GM23338 (cell line): ENCODE measurements around the gene RAD21L1. TPM values are rescaled to one million over a fixed set of nuclear protein-coding genes. Genes with fewer than 3 reads are reported as not detected.

Experiments used
- ATAC-seq: fragments of 200-7000 bp; cut with Tn5 transposase; 3 replicates; pipeline ENCODE4 v1.9.1; 2020
- DNase-seq: peaks from one replicate; pipeline ENCODE4 v3.0.0-alpha.2; 2015; ENCODE audit warnings: low spot score
- H2AFZ ChIP-seq: fragments of 200-600 bp; sonication (generic); 2 replicates; pipeline ENCODE4 v1.8.0; 2016; ENCODE audit warnings: antibody characterized with exemption, mild to moderate bottlenecking, moderate library complexity
- H3F3A ChIP-seq: fragments of 200-600 bp; sonication (generic); replicated peaks from 2 replicates; pipeline ENCODE4 v1.8.0; 2017; ENCODE audit warnings: antibody characterized with exemption, mixed run types, low read depth
- H3K27ac ChIP-seq: fragments of 200-600 bp; sonication (generic); 2 replicates; pipeline ENCODE4 v1.6.1; 2016; ENCODE audit warnings: low read depth
- H3K27me3 ChIP-seq: fragments of 200-600 bp; sonication (generic); 2 replicates; pipeline ENCODE4 v1.8.0; 2016; ENCODE audit warnings: mild to moderate bottlenecking, mixed run types, moderate library complexity; ENCODE audit not compliant: insufficient read depth
- H3K36me3 ChIP-seq: fragments of 200-600 bp; sonication (generic); 2 replicates; pipeline ENCODE4 v1.8.0; 2016; ENCODE audit warnings: mild to moderate bottlenecking; ENCODE audit not compliant: insufficient read depth
- H3K4me1 ChIP-seq: fragments of 200-600 bp; sonication (generic); 2 replicates; pipeline ENCODE4 v1.8.0; 2016; ENCODE audit warnings: mild to moderate bottlenecking, moderate library complexity; ENCODE audit not compliant: insufficient read depth
- H3K4me2 ChIP-seq: fragments of 200-600 bp; sonication (generic); 2 replicates; pipeline ENCODE4 v1.7.1; 2017; ENCODE audit warnings: mixed run types
- H3K4me3 ChIP-seq: fragments of 200-600 bp; sonication (generic); 2 replicates; pipeline ENCODE4 v1.6.1; 2016; ENCODE audit warnings: mixed run types
- H3K79me2 ChIP-seq: fragments of 200-600 bp; sonication (generic); replicated peaks from 2 replicates; pipeline ENCODE4 v1.8.0; 2017; ENCODE audit warnings: mild to moderate bottlenecking; ENCODE audit not compliant: insufficient read depth
- H3K9me2 ChIP-seq: fragments of 200-600 bp; sonication (generic); 2 replicates; pipeline ENCODE4 v1.8.0; 2017; ENCODE audit not compliant: insufficient read depth
- H4K20me1 ChIP-seq: fragments of 200-600 bp; sonication (generic); replicated peaks from 2 replicates; pipeline ENCODE4 v1.8.0; 2017; ENCODE audit warnings: mild to moderate bottlenecking; ENCODE audit not compliant: insufficient read depth
- H3K27ac Mint-ChIP-seq: 2 replicates; pipeline ENCODE4 v1.8.0; 2020; ENCODE audit warnings: inconsistent platforms, mild to moderate bottlenecking, moderate library complexity, mixed read lengths
- H3K27me3 Mint-ChIP-seq: 3 replicates; pipeline ENCODE4 v1.8.0; 2022; ENCODE audit warnings: low read depth, mild to moderate bottlenecking, moderate library complexity, mixed read lengths, inconsistent platforms; ENCODE audit not compliant: insufficient read depth, poor library complexity
- H3K36me3 Mint-ChIP-seq: 3 replicates; pipeline ENCODE4 v1.8.0; 2021; ENCODE audit warnings: low read depth, mild to moderate bottlenecking, inconsistent platforms, moderate library complexity, mixed read lengths
- H3K4me1 Mint-ChIP-seq: 3 replicates; pipeline ENCODE4 v1.8.0; 2020; ENCODE audit warnings: mild to moderate bottlenecking, inconsistent platforms, mixed read lengths
- H3K4me3 Mint-ChIP-seq: 3 replicates; pipeline ENCODE4 v1.8.0; 2021; ENCODE audit warnings: moderate library complexity, mild to moderate bottlenecking, inconsistent platforms, mixed read lengths
- H3K9me3 Mint-ChIP-seq: 3 replicates; pipeline ENCODE4 v1.8.0; 2020; ENCODE audit warnings: moderate library complexity, mild to moderate bottlenecking, inconsistent platforms, mixed read lengths
- CREB1 ChIP-seq: fragments of 250-450 bp; sonication (Bioruptor Pico); IDR thresholded peaks from 2 replicates; pipeline ENCODE4 v1.5.0; 2020; ENCODE audit warnings: low read depth, mild to moderate bottlenecking, moderate library complexity
- CTCF ChIP-seq, 2 experiments: fragments of 200-600 bp in 1 of 2; sonication (generic) in 1 of 2; conservative IDR thresholded peaks; 2 replicates each; pipeline versions ENCODE4 v1.5.1 to v1.6.1; 2016 to 2017; ENCODE audit warnings: antibody characterized with exemption in 2 of 2, low read depth in 2 of 2, mild to moderate bottlenecking in 2 of 2, moderate library complexity in 1 of 2
- ETS1 ChIP-seq: IDR thresholded peaks from 2 replicates; pipeline ENCODE4 v1.6.1; 2016; ENCODE audit warnings: antibody characterized with exemption
- EZH2 ChIP-seq: fragments of 200-600 bp; sonication (generic); IDR thresholded peaks from one replicate; pipeline ENCODE4 v1.8.0; 2017; ENCODE audit warnings: antibody characterized with exemption, mild to moderate bottlenecking, low read depth; ENCODE audit not compliant: unreplicated experiment
- EZH2phosphoT487 ChIP-seq: fragments of 200-600 bp; sonication (generic); IDR thresholded peaks from one replicate; pipeline ENCODE4 v1.8.1; 2018; ENCODE audit warnings: antibody characterized with exemption; ENCODE audit not compliant: unreplicated experiment
- JUNB ChIP-seq: IDR thresholded peaks from one replicate; pipeline ENCODE4 v1.6.1; 2016; ENCODE audit warnings: antibody characterized with exemption; ENCODE audit not compliant: unreplicated experiment
- NANOG ChIP-seq: IDR thresholded peaks from 2 replicates; pipeline ENCODE4 v1.6.1; 2016; ENCODE audit warnings: antibody characterized with exemption, borderline replicate concordance
- POLR2AphosphoS5 ChIP-seq: IDR thresholded peaks from 2 replicates; pipeline ENCODE4 v1.6.1; 2016; ENCODE audit warnings: antibody characterized with exemption, low read depth
- STAT1 ChIP-seq: IDR thresholded peaks from one replicate; pipeline ENCODE4 v1.6.1; 2016; ENCODE audit warnings: antibody characterized with exemption; ENCODE audit not compliant: unreplicated experiment
- ZNF114 ChIP-seq: fragments of 250-450 bp; sonication (Bioruptor Pico); IDR thresholded peaks from 2 replicates; pipeline ENCODE4 v1.5.0; 2020; ENCODE audit warnings: mild to moderate bottlenecking, moderate library complexity
- ZNF331 ChIP-seq: fragments of 250-450 bp; sonication (Bioruptor Pico); IDR thresholded peaks from 2 replicates; pipeline ENCODE4 v1.5.0; 2020; ENCODE audit warnings: low read depth, mild to moderate bottlenecking, moderate library complexity
- ZNF462 ChIP-seq: fragments of 250-450 bp; sonication (Bioruptor Pico); IDR thresholded peaks from 2 replicates; pipeline ENCODE4 v1.5.0; 2020; ENCODE audit warnings: mild to moderate bottlenecking, moderate library complexity
- polyA plus RNA-seq: library from polyadenylated mRNA; unstranded; fragments of >200 nt; fragmentation: Nextera tagmentation; extraction: Ambion mirVana; gene quantifications from 2 replicates; pipeline ENCODE4 v1.2.1, GENCODE V29; 2016
- total RNA-seq: library from RNA; depleted of rRNA; stranded (reverse); fragments of >200 nt; shearing (Covaris generic); gene quantifications from 2 replicates; pipeline ENCODE4 v1.2.3, GENCODE V29; 2014

Gene RAD21L1
- total and polyA plus RNA-seq, 2 experiments from 2014 or later = 0.10 to 0.95 TPM

- Histone ChIP-seq H3K36me3 (no peaks in the 10 kb centered on the region), H3K79me2 (no peaks in the 10 kb centered on the region), H3K4me3 (peak overlapping the region; percentile 64; the same call in 1 of the 2 replicates), H3K4me1 (peaks cover 28% of the 10 kb centered on the region), H3K27me3 (peaks cover 42% of the 10 kb centered on the region), H2AFZ (peak overlapping the region; percentile 83; the same call in 1 of the 2 replicates), H3K4me2 (peak overlapping the region; percentile 73), H3K27ac (no peak overlapping the region), H3F3A (0 out of 2 replicates have a peak, but pooled peaks cover 5% of the 10 kb centered on the region), H3K9me2 (no peaks in the 10 kb centered on the region), H4K20me1 (no peaks in the 10 kb centered on the region; the same call in 1 of the 2 replicates)
- Mint-ChIP-seq H3K9me3 (peaks cover 5% of the 10 kb centered on the region; the same call in 1 of the 3 replicates), H3K27ac (no peak overlapping the region), H3K27me3 (peaks cover 27% of the 10 kb centered on the region), H3K36me3 (peaks cover under 1% of the 10 kb centered on the region; the same call in 1 of the 3 replicates), H3K4me1 (peaks cover 32% of the 10 kb centered on the region), H3K4me3 (peak overlapping the region; percentile 60)
- ATAC-seq (no peak; the same call in 2 of the 3 replicates), DNase-seq (no peak)
- TF ChIP-seq ZNF331 (CRISPR knock-in tag) = no peak
- no peak for TF ChIP-seq STAT1
- TF ChIP-seq POLR2AphosphoS5 = no peak
- TF ChIP-seq CTCF (conservative IDR thresholded peaks at IDR 0.05; ENCODE audit: low read depth in 2 of 2) = no peak
- TF ChIP-seq ZNF114 (CRISPR knock-in tag) = no peak
- TF ChIP-seq EZH2phosphoT487 = no peak
- no peak for TF ChIP-seq JUNB
- no peak for TF ChIP-seq ZNF462 (CRISPR knock-in tag)
- TF ChIP-seq ETS1 = no peak
- TF ChIP-seq EZH2 = no peak
- no peak for TF ChIP-seq NANOG
- no peak for TF ChIP-seq CREB1 (CRISPR knock-in tag)
Measured at GRCh38 chr20:1186367-1186991, 39.4 kb upstream of the RAD21L1 start.
